GM15510 (cell line): ENCODE results near the gene GSAP.

Experiments used
- POLR2A ChIP-seq: IDR thresholded peaks from 3 replicates; pipeline ENCODE4 v1.6.1; 2011; ENCODE audit warnings: borderline replicate concordance; ENCODE audit not compliant: insufficient read length; ENCODE audit errors: extremely low read depth

Gene GSAP

GRCh38 chr7:77415823-77416620 lies at the start of gene GSAP:
Gene GSAP (minus strand): TSS chr7:77416349. CDS start chr7:77416321, 28 bp downstream.
- peak; percentile 62 for TF ChIP-seq POLR2A

GRCh38 chr7:77465256-77465655 lies 49.1 kb upstream of the GSAP start:
- no peak for TF ChIP-seq POLR2A

- TF ChIP-seq POLR2A: no peak
Observed at GRCh38 chr7:77464589-77464988, 48.4 kb upstream of the GSAP start.

- no peak for TF ChIP-seq POLR2A
Observed at GRCh38 chr7:77461842-77462241, 45.7 kb upstream of the GSAP start.

GRCh38 chr7:77461246-77461645 lies 45.1 kb upstream of the GSAP start:
- no peak for TF ChIP-seq POLR2A

GRCh38 chr7:77460057-77460486 lies 43.9 kb upstream of the GSAP start:
- no peak for TF ChIP-seq POLR2A

- no peak for TF ChIP-seq POLR2A
Observed at GRCh38 chr7:77459311-77459726, 43.2 kb upstream of the GSAP start.

- no peak for TF ChIP-seq POLR2A
Observed at GRCh38 chr7:77458786-77459185, 42.6 kb upstream of the GSAP start.

GRCh38 chr7:77457779-77458178 lies 41.6 kb upstream of the GSAP start:
- TF ChIP-seq POLR2A: no peak

GRCh38 chr7:77456696-77457095 lies 40.5 kb upstream of the GSAP start:
- no peak for TF ChIP-seq POLR2A

GRCh38 chr7:77455321-77455720 lies 39.2 kb upstream of the GSAP start:
- TF ChIP-seq POLR2A: no peak

- no peak for TF ChIP-seq POLR2A
Observed at GRCh38 chr7:77454802-77455201, 38.7 kb upstream of the GSAP start.

- TF ChIP-seq POLR2A: no peak
Observed at GRCh38 chr7:77453531-77453930, 37.4 kb upstream of the GSAP start.

- TF ChIP-seq POLR2A: no peak
Observed at GRCh38 chr7:77450613-77451012, 34.5 kb upstream of the GSAP start.

- TF ChIP-seq POLR2A: no peak
Observed at GRCh38 chr7:77450054-77450453, 33.9 kb upstream of the GSAP start.

GRCh38 chr7:77447616-77448015 lies 31.5 kb upstream of the GSAP start:
- TF ChIP-seq POLR2A: no peak
